Gastrocnemius medialis (tissue), 4 donors: Measurements from ENCODE around the gene MOSMO. TPM values are rescaled to one million over a fixed set of nuclear protein-coding genes. Genes with fewer than 3 reads are reported as not detected.

Experiments
- ATAC-seq, 2 donors: fragments of 150-250 bp; one replicate each; pipeline ENCODE4 v1.9.1; 2016
- DNase-seq, 2 donors: peaks; one replicate each; pipeline ENCODE4 v3.0.0-alpha.2; 2019
- H3K27ac ChIP-seq, 4 donors: fragments of 200-600 bp; sonication (generic); 1 replicate in 1 of 4; 2 replicates in 3 of 4; pipeline ENCODE4 v1.5.1; 2016 to 2018; ENCODE audit warnings: mild to moderate bottlenecking in 2 of 4, moderate library complexity in 1 of 4
- H3K27me3 ChIP-seq, 3 donors: fragments of 200-600 bp; sonication (generic) in 2 of 3; 1 replicate in 1 of 3; 2 replicates in 2 of 3; pipeline versions ENCODE4 v1.5.1 to v1.6.0; 2016 to 2019; ENCODE audit warnings: mild to moderate bottlenecking in 1 of 3, moderate library complexity in 1 of 3
- H3K36me3 ChIP-seq, 2 donors: fragments of 200-600 bp; sonication (generic) in 1 of 2; one replicate each; pipeline ENCODE4 v1.5.1; 2017 to 2018
- H3K4me1 ChIP-seq, 2 donors: fragments of 200-600 bp; sonication (generic) in 1 of 2; one replicate each; pipeline ENCODE4 v1.5.1; 2016 to 2017; ENCODE audit warnings: mild to moderate bottlenecking in 2 of 2
- H3K4me3 ChIP-seq, 4 donors: fragments of 200-600 bp; sonication (generic) in 3 of 4; 1 replicate in 1 of 4; 2 replicates in 3 of 4; pipeline ENCODE4 v1.5.1; 2016 to 2019; ENCODE audit warnings: mild to moderate bottlenecking in 2 of 4
- H3K9me3 ChIP-seq, 3 donors: fragments of 200-600 bp; sonication (generic) in 2 of 3; 1 replicate in 1 of 3; 2 replicates in 2 of 3; pipeline ENCODE4 v1.5.1; 2016 to 2019
- POLR2A ChIP-seq, 2 donors: fragments of 450-650 bp; IDR thresholded peaks; one replicate each; pipeline ENCODE4 v1.6.1; 2017; ENCODE audit warnings: antibody characterized with exemption in 2 of 2, mild to moderate bottlenecking in 2 of 2, moderate library complexity in 2 of 2
- in situ Hi-C, 4 donors: fragments of 200-750 bp; cut with MboI; loops; one replicate each; pipeline versions ENCODE4 v1.15.0 to v1.8.0; 2017; ENCODE audit warnings: low sequenced_read_pairs in 4 of 4
- intact Hi-C: fragments of 100-400 bp; cut with DNase I; formaldehyde crosslinking; loops from one replicate; pipeline ENCODE4 v1.15.1; 2023; ENCODE audit warnings: low total_unique reads
- total RNA-seq, 4 donors: library from RNA; depleted of rRNA; stranded (reverse); fragments of >200 nt; gene quantifications; one replicate each; pipeline versions ENCODE4 v1.1.0 to v1.2.3, GENCODE V29; 2016
- TF ChIP-seq, protein P1 (sequence below), 5 experiments: fragments of 450-650 bp in 3 of 5; fragments of 200-600 bp in 2 of 5; sonication (generic) in 2 of 5; IDR thresholded peaks in 4 of 5; conservative IDR thresholded peaks in 1 of 5; 1 replicate in 4 of 5; 2 replicates in 1 of 5; pipeline ENCODE4 v1.5.1; 2016 to 2019; ENCODE audit warnings: antibody characterized with exemption in 5 of 5, mild to moderate bottlenecking in 3 of 5, moderate library complexity in 3 of 5

Gene MOSMO
- total RNA-seq, 4 donors from 2014 or later: 12.6 to 17.6 (median 13.9) TPM

DNA sequence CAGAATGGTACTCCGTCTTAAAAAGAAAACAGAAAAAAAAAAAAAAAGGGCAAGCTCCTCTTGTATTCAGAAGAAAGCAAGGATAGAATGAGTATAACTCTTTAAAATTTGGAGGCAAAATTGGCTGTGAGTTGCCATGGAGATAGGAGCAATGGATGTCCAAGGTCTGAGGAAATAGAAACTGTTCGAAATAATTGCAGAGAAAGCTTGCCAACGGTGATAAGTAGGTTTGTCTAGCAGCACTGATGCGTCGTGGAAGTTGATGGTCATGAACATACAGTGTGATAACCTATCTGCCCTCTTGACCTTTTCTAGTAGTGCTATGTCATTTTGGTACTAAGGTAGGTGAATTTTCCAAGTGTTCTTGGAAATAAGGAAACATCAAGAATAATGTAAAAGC is 3.0 kb downstream of the MOSMO start:
- intact Hi-C loops (no loop called here), in situ Hi-C loops (loop anchor here in 2 of 4 donors (25.0 kb wide), 1 partner anchor 276 kb away; the partner anchor contains the start of gene POLR3E (in 2 of the 2))
- TF ChIP-seq POLR2A (IDR thresholded peaks at IDR 0.05): no peak
- TF ChIP-seq, protein P1, sequence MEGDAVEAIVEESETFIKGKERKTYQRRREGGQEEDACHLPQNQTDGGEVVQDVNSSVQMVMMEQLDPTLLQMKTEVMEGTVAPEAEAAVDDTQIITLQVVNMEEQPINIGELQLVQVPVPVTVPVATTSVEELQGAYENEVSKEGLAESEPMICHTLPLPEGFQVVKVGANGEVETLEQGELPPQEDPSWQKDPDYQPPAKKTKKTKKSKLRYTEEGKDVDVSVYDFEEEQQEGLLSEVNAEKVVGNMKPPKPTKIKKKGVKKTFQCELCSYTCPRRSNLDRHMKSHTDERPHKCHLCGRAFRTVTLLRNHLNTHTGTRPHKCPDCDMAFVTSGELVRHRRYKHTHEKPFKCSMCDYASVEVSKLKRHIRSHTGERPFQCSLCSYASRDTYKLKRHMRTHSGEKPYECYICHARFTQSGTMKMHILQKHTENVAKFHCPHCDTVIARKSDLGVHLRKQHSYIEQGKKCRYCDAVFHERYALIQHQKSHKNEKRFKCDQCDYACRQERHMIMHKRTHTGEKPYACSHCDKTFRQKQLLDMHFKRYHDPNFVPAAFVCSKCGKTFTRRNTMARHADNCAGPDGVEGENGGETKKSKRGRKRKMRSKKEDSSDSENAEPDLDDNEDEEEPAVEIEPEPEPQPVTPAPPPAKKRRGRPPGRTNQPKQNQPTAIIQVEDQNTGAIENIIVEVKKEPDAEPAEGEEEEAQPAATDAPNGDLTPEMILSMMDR (IDR thresholded peaks at IDR 0.05 in 4 of 5, conservative IDR thresholded peaks at IDR 0.05 in 1 of 5): no peak
- no peaks in the 10 kb centered on the region for H3K9me3 ChIP-seq
- H3K4me1 ChIP-seq: peaks cover 28 to 33% of the 10 kb centered on the region in 2 donors
- H3K36me3 ChIP-seq: no peaks in the 10 kb centered on the region
- no peak for ATAC-seq
- no peak overlapping the region for H3K27ac ChIP-seq
- no peaks in the 10 kb centered on the region for H3K27me3 ChIP-seq
- H3K4me3 ChIP-seq: no peak overlapping the region
- DNase-seq: no peak

DNA sequence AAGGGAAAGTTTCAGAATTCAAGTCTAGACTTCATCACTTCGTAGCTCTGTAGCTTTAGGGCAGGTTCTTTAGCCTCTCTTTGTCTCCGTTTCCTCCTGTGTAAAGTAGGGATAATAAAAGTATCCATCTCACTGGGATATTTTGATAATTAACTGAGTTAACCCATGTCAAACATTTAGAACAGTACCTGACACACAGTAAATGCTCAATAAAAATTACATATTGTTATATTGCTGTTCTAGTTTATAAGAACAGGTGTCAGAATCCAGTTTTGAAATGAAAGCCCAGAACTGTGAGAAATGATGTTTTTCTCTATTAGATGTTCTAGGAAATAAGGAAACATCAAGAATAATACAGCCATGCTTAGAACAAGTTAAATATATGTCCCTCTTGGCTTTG is 4.3 kb downstream of the MOSMO start:
- ATAC-seq (no peak), DNase-seq (no peak)
- in situ Hi-C loops: loop anchor here in 2 of 4 donors (25.0 kb wide), 1 partner anchor 275 kb away; the partner anchor contains the start of gene POLR3E (in 2 of the 2)
- no peaks in the 10 kb centered on the region for H3K27me3 ChIP-seq
- peaks cover 37 to 40% of the 10 kb centered on the region in 2 donors for H3K4me1 ChIP-seq
- no peak for TF ChIP-seq POLR2A (IDR thresholded peaks at IDR 0.05)
- TF ChIP-seq, protein P1 (IDR thresholded peaks at IDR 0.05 in 4 of 5, conservative IDR thresholded peaks at IDR 0.05 in 1 of 5): no peak
- no peak overlapping the region for H3K4me3 ChIP-seq
- no peaks in the 10 kb centered on the region for H3K36me3 ChIP-seq
- no peak overlapping the region for H3K27ac ChIP-seq
- H3K9me3 ChIP-seq: no peaks in the 10 kb centered on the region
- intact Hi-C loops: no loop called here

DNA sequence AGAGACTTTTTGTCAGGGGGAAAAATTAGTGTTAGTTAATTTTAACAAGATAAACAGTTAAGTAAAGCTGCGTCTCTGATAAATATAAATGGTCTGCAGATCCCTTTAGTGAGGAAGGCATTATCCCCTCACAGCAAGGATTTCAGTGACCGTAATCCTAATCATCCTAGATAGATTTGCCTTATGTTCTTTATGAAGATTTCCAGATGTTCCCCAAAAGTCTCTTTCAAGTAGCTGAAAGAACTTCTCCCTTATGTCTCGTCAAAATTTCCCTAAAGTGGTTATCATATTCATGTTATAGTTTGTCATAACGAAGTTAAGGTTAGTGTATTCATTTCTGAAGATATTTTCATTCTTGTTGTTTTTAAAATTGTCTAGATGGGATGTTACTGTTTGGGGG is 5.6 kb downstream of the MOSMO start:
- intact Hi-C loops (no loop called here), in situ Hi-C loops (loop anchor here in 2 of 4 donors (25.0 kb wide), 1 partner anchor 274 kb away; the partner anchor contains the start of gene POLR3E (in 2 of the 2))
- TF ChIP-seq, protein P1 (IDR thresholded peaks at IDR 0.05 in 4 of 5, conservative IDR thresholded peaks at IDR 0.05 in 1 of 5): no peak
- no peak for TF ChIP-seq POLR2A (IDR thresholded peaks at IDR 0.05)
- Histone ChIP-seq H3K9me3 (no peaks in the 10 kb centered on the region), H3K36me3 (no peaks in the 10 kb centered on the region), H3K27me3 (no peaks in the 10 kb centered on the region), H3K27ac (no peak overlapping the region), H3K4me3 (no peak overlapping the region), H3K4me1 (peaks cover 49 to 51% of the 10 kb centered on the region in 2 donors)
- ATAC-seq (no peak), DNase-seq (no peak)

DNA sequence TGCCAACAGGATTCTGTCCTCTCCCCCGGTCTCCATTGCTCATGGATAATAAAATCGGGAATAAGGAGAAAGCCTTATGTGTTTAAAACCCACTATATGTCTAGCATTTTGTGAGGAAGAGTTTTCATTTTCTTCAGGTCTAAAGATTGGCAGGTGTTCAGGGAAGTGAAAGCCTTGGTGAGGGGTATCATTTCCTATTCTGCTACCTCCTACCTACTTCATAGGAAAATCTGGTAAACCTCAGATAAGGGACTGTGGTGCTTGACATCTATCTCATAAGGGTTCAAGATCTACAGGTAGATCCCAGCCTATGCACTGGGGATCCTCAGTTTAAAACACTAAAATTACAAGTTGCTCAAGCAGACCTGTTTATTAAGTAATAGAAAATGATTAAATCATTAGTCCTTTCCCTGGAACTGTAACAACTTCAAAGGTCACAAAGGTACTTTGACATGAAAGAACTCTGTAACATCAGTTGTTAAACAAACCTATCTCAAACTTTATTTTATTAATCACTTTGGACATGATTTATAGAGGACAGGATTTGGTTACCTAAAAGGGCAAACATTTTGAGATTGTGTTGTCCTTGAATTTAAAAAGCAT is 6.5 kb downstream of the MOSMO start:
- ATAC-seq (no peak), DNase-seq (no peak)
- Histone ChIP-seq H3K27me3 (no peaks in the 10 kb centered on the region), H3K27ac (no peak overlapping the region), H3K9me3 (no peaks in the 10 kb centered on the region), H3K36me3 (no peaks in the 10 kb centered on the region), H3K4me1 (peaks cover 48 to 51% of the 10 kb centered on the region in 2 donors), H3K4me3 (no peak overlapping the region)
- TF ChIP-seq POLR2A (IDR thresholded peaks at IDR 0.05): no peak
- TF ChIP-seq, protein P1 (IDR thresholded peaks at IDR 0.05 in 4 of 5, conservative IDR thresholded peaks at IDR 0.05 in 1 of 5): no peak
- in situ Hi-C loops: loop anchor here in 2 of 4 donors (25.0 kb wide), 1 partner anchor 273 kb away; the partner anchor contains the start of gene POLR3E (in 2 of the 2)
- intact Hi-C loops: no loop called here
